Transverse colon (tissue), 4 donors: Measurements from ENCODE around the gene LARP1. TPM values are rescaled to one million over a fixed set of nuclear protein-coding genes. Genes with fewer than 3 reads are reported as not detected.
"Not testable (repeated sequence)": the region's sequence is repeated elsewhere in the genome, so short reads cannot be mapped to it uniquely, and the experiment has no call there.

Experiments
- DNase-seq: peaks from one replicate; pipeline ENCODE4 v3.0.0-alpha.2; 2019
- H3K27ac ChIP-seq, 4 donors: fragments of 200-600 bp; sonication (generic); 2 replicates each; pipeline ENCODE4 v1.5.1; 2016 to 2018; ENCODE audit warnings: inconsistent platforms in 4 of 4
- H3K27me3 ChIP-seq: fragments of 200-600 bp; sonication (generic); 2 replicates; pipeline ENCODE4 v1.5.1; 2017; ENCODE audit warnings: inconsistent platforms
- H3K36me3 ChIP-seq, 4 donors: fragments of 200-600 bp; sonication (generic); 2 replicates each; pipeline ENCODE4 v1.5.1; 2017 to 2019; ENCODE audit warnings: inconsistent platforms in 4 of 4
- H3K4me1 ChIP-seq, 4 donors: fragments of 200-600 bp; sonication (generic); 2 replicates each; pipeline ENCODE4 v1.5.1; 2017 to 2020; ENCODE audit warnings: inconsistent platforms in 4 of 4
- H3K4me3 ChIP-seq, 4 donors: fragments of 200-600 bp; sonication (generic); 1 replicate in 1 of 4; 2 replicates in 3 of 4; pipeline versions ENCODE4 v1.5.1 to v1.6.1; 2017 to 2019; ENCODE audit warnings: inconsistent platforms in 4 of 4
- H3K9me3 ChIP-seq, 2 donors: fragments of 200-600 bp; sonication (generic); 2 replicates each; pipeline ENCODE4 v1.5.1; 2017 to 2019; ENCODE audit warnings: inconsistent platforms in 2 of 2
- EP300 ChIP-seq: sonication (generic); formaldehyde crosslinking; IDR thresholded peaks from one replicate; pipeline ENCODE4 v1.6.1; 2017; ENCODE audit warnings: antibody characterized with exemption, low read depth
- POLR2A ChIP-seq: fragments of 450-650 bp; IDR thresholded peaks from one replicate; pipeline ENCODE4 v1.6.1; 2016; ENCODE audit warnings: antibody characterized with exemption, mild to moderate bottlenecking, moderate library complexity
- POLR2AphosphoS5 ChIP-seq, 3 donors: sonication (generic); formaldehyde crosslinking; IDR thresholded peaks; one replicate each; pipeline ENCODE4 v1.6.1; 2016; ENCODE audit warnings: antibody characterized with exemption in 3 of 3
- WGBS, 2 donors: methylation state at CpG; one replicate each; pipeline ENCODE4 v1.1.5; 2018; ENCODE audit warnings: low coverage in 1 of 2; 5-methylcytosine and 5-hydroxymethylcytosine counted together
- in situ Hi-C, 4 donors: fragments of 200-750 bp; cut with MboI; loops; one replicate each; pipeline versions ENCODE4 v1.15.0 to v1.15.1; 2017; ENCODE audit warnings: low sequenced_read_pairs in 3 of 4, low pct_ligation_motif_present in 1 of 4, low pct_unique_long_range_greater_than_20kb in 1 of 4
- intact Hi-C: fragments of 100-400 bp; cut with DNase I; formaldehyde crosslinking; loops from one replicate; pipeline ENCODE4 v1.15.1; 2023; ENCODE audit warnings: low total_unique reads
- total RNA-seq, 4 donors: library from RNA; depleted of rRNA; stranded (reverse); fragments of >200 nt; gene quantifications; one replicate each; pipeline ENCODE4 v1.1.0, GENCODE V29; 2016
- TF ChIP-seq, protein P1 (sequence below), 5 experiments: fragments of 200-600 bp in 3 of 5; fragments of 450-650 bp in 2 of 5; sonication (generic) in 3 of 5; IDR thresholded peaks; 1 replicate in 2 of 5; 2 replicates in 3 of 5; pipeline ENCODE4 v1.5.1; 2016 to 2017; ENCODE audit warnings: antibody characterized with exemption in 5 of 5, inconsistent platforms in 3 of 5, mild to moderate bottlenecking in 2 of 5, moderate library complexity in 1 of 5

The LARP1 gene
- total RNA-seq, 4 donors from 2014 or later: 63.6 to 171 (median 105) TPM

DNA sequence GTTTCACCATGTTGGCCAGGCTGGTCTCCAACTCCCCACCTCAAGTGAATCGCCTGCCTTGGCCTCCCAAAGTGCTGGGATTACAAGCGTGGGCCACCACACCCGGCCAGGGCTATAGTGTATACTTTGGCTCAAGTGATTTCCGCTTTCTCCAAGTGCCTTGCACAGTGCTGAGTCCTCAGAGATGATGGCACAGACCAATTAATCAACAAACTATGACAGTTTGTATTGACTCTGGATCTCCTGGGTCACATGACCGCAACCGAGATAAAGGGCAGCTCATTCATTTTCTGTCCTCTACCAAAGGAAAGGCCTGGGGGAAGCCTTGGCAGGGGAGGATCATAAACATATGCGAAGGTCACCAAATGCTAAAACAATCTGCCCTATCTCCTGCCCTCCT lies 11.4 kb upstream of the LARP1 start:
- no peaks in the 10 kb centered on the region for H3K36me3 ChIP-seq
- in situ Hi-C loops (no loop called here), intact Hi-C loops (no loop called here)
- no peaks in the 10 kb centered on the region for H3K9me3 ChIP-seq
- no peak overlapping the region for H3K4me3 ChIP-seq
- WGBS, 2 donors: 94 to 100% methylated on average over 1 to 7 of the region's 7 CpGs
- H3K27me3 ChIP-seq: no peaks in the 10 kb centered on the region
- peaks cover 6 to 15% (median 7%) of the 10 kb centered on the region in 4 donors for H3K4me1 ChIP-seq
- no peak overlapping the region for H3K27ac ChIP-seq
- no peak for DNase-seq
- TF ChIP-seq, protein P1, sequence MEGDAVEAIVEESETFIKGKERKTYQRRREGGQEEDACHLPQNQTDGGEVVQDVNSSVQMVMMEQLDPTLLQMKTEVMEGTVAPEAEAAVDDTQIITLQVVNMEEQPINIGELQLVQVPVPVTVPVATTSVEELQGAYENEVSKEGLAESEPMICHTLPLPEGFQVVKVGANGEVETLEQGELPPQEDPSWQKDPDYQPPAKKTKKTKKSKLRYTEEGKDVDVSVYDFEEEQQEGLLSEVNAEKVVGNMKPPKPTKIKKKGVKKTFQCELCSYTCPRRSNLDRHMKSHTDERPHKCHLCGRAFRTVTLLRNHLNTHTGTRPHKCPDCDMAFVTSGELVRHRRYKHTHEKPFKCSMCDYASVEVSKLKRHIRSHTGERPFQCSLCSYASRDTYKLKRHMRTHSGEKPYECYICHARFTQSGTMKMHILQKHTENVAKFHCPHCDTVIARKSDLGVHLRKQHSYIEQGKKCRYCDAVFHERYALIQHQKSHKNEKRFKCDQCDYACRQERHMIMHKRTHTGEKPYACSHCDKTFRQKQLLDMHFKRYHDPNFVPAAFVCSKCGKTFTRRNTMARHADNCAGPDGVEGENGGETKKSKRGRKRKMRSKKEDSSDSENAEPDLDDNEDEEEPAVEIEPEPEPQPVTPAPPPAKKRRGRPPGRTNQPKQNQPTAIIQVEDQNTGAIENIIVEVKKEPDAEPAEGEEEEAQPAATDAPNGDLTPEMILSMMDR (IDR thresholded peaks at IDR 0.05): no peak
- TF ChIP-seq POLR2A (no peak), POLR2AphosphoS5 (IDR thresholded peaks at IDR 0.05) (no peak), EP300 (no peak)

DNA sequence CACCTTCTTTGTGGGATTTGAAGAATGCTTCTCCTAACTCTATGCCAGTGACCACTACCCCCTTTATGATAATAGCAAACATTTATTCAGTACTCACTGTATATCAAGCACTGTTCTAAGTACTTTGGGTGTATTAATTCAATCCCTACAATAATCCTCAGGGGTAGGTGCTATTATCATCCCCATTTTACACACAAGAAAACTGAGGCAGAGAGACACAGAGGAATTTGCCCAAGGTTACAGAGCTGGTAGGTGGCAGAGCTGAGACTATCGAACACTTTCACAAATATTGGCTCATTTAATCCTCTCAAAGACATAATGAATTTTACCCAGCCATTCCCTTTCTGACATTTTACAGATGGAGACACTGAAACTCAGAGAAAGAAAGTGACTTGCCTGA lies 9.8 kb upstream of the LARP1 start:
- Histone ChIP-seq H3K27me3 (no peaks in the 10 kb centered on the region), H3K36me3 (no peaks in the 10 kb centered on the region), H3K9me3 (no peaks in the 10 kb centered on the region), H3K27ac (no peak overlapping the region), H3K4me3 (no peak overlapping the region), H3K4me1 (peaks cover 5 to 14% (median 7%) of the 10 kb centered on the region in 4 donors)
- intact Hi-C loops (loop anchor here (5.0 kb wide), 1 partner anchor 1872 kb away; no protein-coding TSS in a partner anchor), in situ Hi-C loops (no loop called here)
- 87 to 100% methylated on average over 1 of the region's 1 CpG for WGBS, 2 donors
- DNase-seq: no peak
- no peak for TF ChIP-seq EP300
- no peak for TF ChIP-seq POLR2A
- TF ChIP-seq, protein P1 (IDR thresholded peaks at IDR 0.05): no peak
- TF ChIP-seq POLR2AphosphoS5 (IDR thresholded peaks at IDR 0.05): no peak

DNA sequence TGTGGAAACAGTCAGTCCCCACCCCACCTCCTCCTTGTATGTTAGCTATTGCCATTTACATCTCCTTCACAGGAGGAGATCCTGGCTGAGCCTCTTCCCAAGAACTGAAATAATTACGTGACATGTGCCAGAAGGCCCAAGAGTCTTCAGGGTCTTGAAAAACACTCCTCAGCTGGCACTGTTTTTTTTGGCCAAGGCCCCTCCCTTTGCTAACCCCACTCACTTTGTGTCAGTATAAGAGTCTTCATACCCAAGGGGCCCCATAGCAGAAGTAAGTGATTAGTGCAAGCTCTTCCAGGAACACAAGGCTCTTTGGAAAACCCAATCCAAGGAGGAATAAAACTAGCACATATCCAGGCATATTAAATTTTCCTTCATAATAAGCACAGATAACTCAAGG lies 5.7 kb upstream of the LARP1 start:
- WGBS, 2 donors: 83 to 100% methylated on average over 1 of the region's 1 CpG
- TF ChIP-seq POLR2A (no peak), POLR2AphosphoS5 (IDR thresholded peaks at IDR 0.05) (no peak), EP300 (no peak)
- TF ChIP-seq, protein P1 (IDR thresholded peaks at IDR 0.05): no peak
- in situ Hi-C loops: no loop called here
- intact Hi-C loops: loop anchor here (5.0 kb wide), 1 partner anchor 1868 kb away; no protein-coding TSS in a partner anchor
- no peak overlapping the region for H3K27ac ChIP-seq
- H3K36me3 ChIP-seq: no peaks in the 10 kb centered on the region
- DNase-seq: no peak
- H3K27me3 ChIP-seq: no peaks in the 10 kb centered on the region
- H3K4me3 ChIP-seq: no peak overlapping the region
- H3K4me1 ChIP-seq: peaks cover 10 to 15% (median 13%) of the 10 kb centered on the region in 4 donors
- no peaks in the 10 kb centered on the region for H3K9me3 ChIP-seq

DNA sequence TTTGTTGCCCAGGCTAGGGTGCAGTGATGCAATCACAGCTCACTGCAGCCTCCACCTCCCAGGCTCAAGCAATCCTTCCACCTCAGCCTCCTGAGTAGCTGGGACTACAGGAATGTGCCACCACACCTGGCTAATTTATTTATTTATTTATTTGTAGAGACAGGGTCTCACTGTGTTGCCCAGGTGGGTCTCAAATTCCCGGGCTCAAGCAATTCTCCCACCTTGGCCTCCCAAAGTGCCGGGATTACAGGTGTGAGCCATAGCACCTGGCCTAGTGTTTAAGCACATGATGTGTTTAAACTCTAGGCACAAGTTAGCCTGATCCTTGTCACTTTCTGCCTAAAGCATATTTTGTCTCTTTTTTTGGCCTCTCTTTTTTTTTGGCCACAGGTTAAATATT lies 4.5 kb upstream of the LARP1 start:
- H3K27ac ChIP-seq, DNase-seq, H3K36me3 ChIP-seq, H3K4me3 ChIP-seq, H3K9me3 ChIP-seq, intact Hi-C loops, H3K27me3 ChIP-seq: not testable (repeated sequence)
- WGBS, 2 donors: 95 to 100% methylated on average over 1 to 2 of the region's 2 CpGs
- in situ Hi-C loops: loop anchor here in 1 of 4 donors (10.0 kb wide), 1 partner anchor 104 kb away; the partner anchor contains the start of genes CNOT8 and FAXDC2
- H3K4me1 ChIP-seq: peaks cover 10 to 18% (median 15%) of the 10 kb centered on the region in 4 donors

DNA sequence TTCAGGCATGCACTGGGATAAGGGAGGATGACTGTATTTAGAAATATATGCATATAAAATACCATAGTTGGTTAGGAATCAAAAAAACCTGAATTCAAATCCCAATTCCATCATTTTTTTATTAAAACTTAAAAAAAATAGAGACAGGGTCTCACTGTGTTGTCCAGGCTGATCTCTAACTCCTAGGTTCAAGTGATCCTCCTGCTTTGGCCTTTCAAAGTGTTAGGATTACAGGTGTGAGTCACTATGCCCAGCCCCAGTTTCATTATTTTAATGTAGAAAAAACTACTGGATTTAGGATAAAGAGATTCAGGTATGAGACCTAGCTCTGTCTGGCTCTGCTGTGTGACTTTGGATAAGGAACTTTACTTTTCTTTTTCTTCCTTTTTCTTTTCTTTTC lies 3.3 kb upstream of the LARP1 start:
- H3K4me3 ChIP-seq: no peak overlapping the region
- H3K36me3 ChIP-seq: no peaks in the 10 kb centered on the region
- H3K9me3 ChIP-seq: no peaks in the 10 kb centered on the region
- TF ChIP-seq EP300 (no peak), POLR2A (no peak), POLR2AphosphoS5 (IDR thresholded peaks at IDR 0.05) (no peak)
- TF ChIP-seq, protein P1 (IDR thresholded peaks at IDR 0.05): no peak
- intact Hi-C loops: no loop called here
- no peak overlapping the region for H3K27ac ChIP-seq
- in situ Hi-C loops: loop anchor here in 1 of 4 donors (10.0 kb wide), 1 partner anchor 103 kb away; the partner anchor contains the start of genes CNOT8 and FAXDC2
- no peak for DNase-seq
- H3K4me1 ChIP-seq: peaks cover 10 to 18% (median 15%) of the 10 kb centered on the region in 4 donors
- no peaks in the 10 kb centered on the region for H3K27me3 ChIP-seq
